Body of pancreas (tissue), 4 donors: ENCODE measurements around the gene SERPINE3. TPM values are rescaled to one million over a fixed set of nuclear protein-coding genes. Genes with fewer than 3 reads are reported as not detected.

Experiments used
- ATAC-seq: fragments of 150-250 bp; one replicate; pipeline ENCODE4 v1.9.1; 2016
- DNase-seq, 4 donors: peaks; one replicate each; pipeline ENCODE4 v3.0.0-alpha.2; 2019
- H3K27ac ChIP-seq, 4 donors: fragments of 200-600 bp; sonication (generic); 1 replicate in 3 of 4; 2 replicates in 1 of 4; pipeline versions ENCODE4 v1.5.1 to v1.6.1; 2016 to 2019; ENCODE audit warnings: mild to moderate bottlenecking in 1 of 4, mixed read lengths in 1 of 4, moderate library complexity in 1 of 4
- H3K27me3 ChIP-seq, 2 donors: fragments of 200-600 bp; sonication (generic); one replicate each; pipeline ENCODE4 v1.6.0; 2016; ENCODE audit warnings: mild to moderate bottlenecking in 1 of 2
- H3K36me3 ChIP-seq, 2 donors: fragments of 200-600 bp; sonication (generic); replicated peaks in 1 of 2; 2 replicates each; pipeline ENCODE4 v1.5.1; 2016; ENCODE audit warnings: low read depth in 2 of 2; ENCODE audit not compliant: insufficient read depth in 1 of 2
- H3K4me1 ChIP-seq: fragments of 200-600 bp; sonication (generic); one replicate; pipeline ENCODE4 v1.6.0; 2016
- H3K4me3 ChIP-seq, 2 donors: fragments of 200-600 bp; sonication (generic); 1 replicate in 1 of 2; 2 replicates in 1 of 2; pipeline ENCODE4 v1.5.1; 2016 to 2019
- H3K9me3 ChIP-seq, 3 donors: fragments of 200-600 bp; sonication (generic); 1 replicate in 2 of 3; 2 replicates in 1 of 3; pipeline ENCODE4 v1.5.1; 2016
- POLR2A ChIP-seq, 3 donors: fragments of 450-650 bp; IDR thresholded peaks; one replicate each; pipeline ENCODE4 v1.6.1; 2016; ENCODE audit warnings: antibody characterized with exemption in 3 of 3, mild to moderate bottlenecking in 2 of 3
- WGBS, 2 donors: methylation state at CpG; one replicate each; pipeline ENCODE4 v1.1.5; 2017; 5-methylcytosine and 5-hydroxymethylcytosine counted together
- intact Hi-C: fragments of 100-400 bp; cut with DNase I; formaldehyde crosslinking; loops from one replicate; pipeline ENCODE4 v1.15.1; 2023
- total RNA-seq, 2 donors: library from RNA; depleted of rRNA; stranded (reverse); fragments of >200 nt; gene quantifications; one replicate each; pipeline ENCODE4 v1.1.0, GENCODE V29; 2016
- TF ChIP-seq, protein P1 (sequence below), 7 experiments: fragments of 450-650 bp in 4 of 7; fragments of 200-600 bp in 3 of 7; sonication (generic) in 3 of 7; IDR thresholded peaks; one replicate each; pipeline ENCODE4 v1.5.1; 2016 to 2019; ENCODE audit warnings: antibody characterized with exemption in 7 of 7

The SERPINE3 gene
- total RNA-seq, result not detected

DNA sequence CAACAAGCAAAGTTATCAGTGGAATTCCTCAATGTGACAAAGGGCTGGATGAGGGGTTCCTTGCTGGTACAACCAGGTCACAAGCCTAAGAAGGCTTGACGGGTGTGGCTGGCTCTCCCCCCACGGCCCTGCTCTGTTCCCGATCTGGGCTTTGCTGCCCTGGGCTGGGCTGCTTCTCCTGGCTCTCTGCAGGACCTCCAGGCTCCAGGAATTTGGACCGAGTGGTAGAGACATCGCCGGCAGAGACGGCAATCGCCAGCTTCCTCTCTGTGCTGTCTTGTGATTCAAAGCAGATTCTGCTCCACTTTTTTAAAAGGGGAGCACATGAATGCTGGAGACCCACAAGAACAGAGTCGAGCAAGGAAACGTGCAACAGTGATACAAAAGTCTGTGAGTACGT is at the start of gene SERPINE3:
TSS of gene SERPINE3 (plus strand) at position 338 of the 400 bp plus-strand sequence. CDS start 1,401 bp downstream, outside the sequence.
- H3K9me3 ChIP-seq, result no peaks in the 10 kb centered on the region
- TF ChIP-seq, protein P1, sequence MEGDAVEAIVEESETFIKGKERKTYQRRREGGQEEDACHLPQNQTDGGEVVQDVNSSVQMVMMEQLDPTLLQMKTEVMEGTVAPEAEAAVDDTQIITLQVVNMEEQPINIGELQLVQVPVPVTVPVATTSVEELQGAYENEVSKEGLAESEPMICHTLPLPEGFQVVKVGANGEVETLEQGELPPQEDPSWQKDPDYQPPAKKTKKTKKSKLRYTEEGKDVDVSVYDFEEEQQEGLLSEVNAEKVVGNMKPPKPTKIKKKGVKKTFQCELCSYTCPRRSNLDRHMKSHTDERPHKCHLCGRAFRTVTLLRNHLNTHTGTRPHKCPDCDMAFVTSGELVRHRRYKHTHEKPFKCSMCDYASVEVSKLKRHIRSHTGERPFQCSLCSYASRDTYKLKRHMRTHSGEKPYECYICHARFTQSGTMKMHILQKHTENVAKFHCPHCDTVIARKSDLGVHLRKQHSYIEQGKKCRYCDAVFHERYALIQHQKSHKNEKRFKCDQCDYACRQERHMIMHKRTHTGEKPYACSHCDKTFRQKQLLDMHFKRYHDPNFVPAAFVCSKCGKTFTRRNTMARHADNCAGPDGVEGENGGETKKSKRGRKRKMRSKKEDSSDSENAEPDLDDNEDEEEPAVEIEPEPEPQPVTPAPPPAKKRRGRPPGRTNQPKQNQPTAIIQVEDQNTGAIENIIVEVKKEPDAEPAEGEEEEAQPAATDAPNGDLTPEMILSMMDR (IDR thresholded peaks at IDR 0.05), result no peak
- TF ChIP-seq POLR2A (IDR thresholded peaks at IDR 0.05), result no peak
- ATAC-seq (no peak), DNase-seq (no peak)
- no peaks in the 10 kb centered on the region for H3K36me3 ChIP-seq
- H3K27ac ChIP-seq, result no peak within 1 kb of the TSS
- 81 to 90% methylated on average over 10 to 11 of the region's 11 CpGs for WGBS, 2 donors
- H3K4me1 ChIP-seq, result peaks cover 9% of the 10 kb centered on the region
- H3K4me3 ChIP-seq, result no peak within 1 kb of the TSS
- no peaks in the 10 kb centered on the region for H3K27me3 ChIP-seq
- intact Hi-C loops, result no loop called here

GRCh38 chr13:51291341-51291740 is 48.1 kb upstream of the SERPINE3 start:
- WGBS, 2 donors, result 66% methylated on average over 5 of the region's 5 CpGs
- Histone ChIP-seq H3K27ac (no peak overlapping the region), H3K36me3 (no peaks in the 10 kb centered on the region), H3K9me3 (no peaks in the 10 kb centered on the region), H3K4me3 (no peak overlapping the region), H3K27me3 (no peaks in the 10 kb centered on the region), H3K4me1 (peaks cover 16% of the 10 kb centered on the region)
- intact Hi-C loops, result no loop called here
- ATAC-seq, result peak; percentile 59
- TF ChIP-seq, protein P1 (IDR thresholded peaks at IDR 0.05), result no peak
- TF ChIP-seq POLR2A (IDR thresholded peaks at IDR 0.05), result no peak
- DNase-seq, result no peak

GRCh38 chr13:51292000-51292565 is 47.4 kb upstream of the SERPINE3 start:
- no peak for DNase-seq
- TF ChIP-seq, protein P1 (IDR thresholded peaks at IDR 0.05), result no peak
- no peak for TF ChIP-seq POLR2A (IDR thresholded peaks at IDR 0.05)

DNA sequence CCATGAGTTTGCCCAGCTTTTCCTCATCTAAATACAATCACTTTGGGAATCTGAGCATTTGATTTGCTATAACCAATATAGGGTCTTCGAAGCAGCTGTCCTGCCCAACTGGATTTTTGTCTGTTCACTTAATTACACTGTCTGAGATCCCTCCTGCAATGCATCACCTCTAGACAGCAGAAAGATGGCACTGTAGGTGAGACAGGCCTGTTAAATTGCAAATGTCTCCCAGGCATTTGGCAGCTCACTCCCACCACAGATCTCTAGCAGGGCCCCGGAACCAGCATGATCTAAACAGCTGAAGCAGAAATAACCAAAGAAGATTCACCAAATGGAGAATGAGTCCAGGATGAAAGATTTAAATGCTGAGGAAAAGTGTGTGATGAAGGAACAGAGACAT is 41.9 kb upstream of the SERPINE3 start:
- Histone ChIP-seq H3K27me3 (no peaks in the 10 kb centered on the region), H3K4me3 (no peak overlapping the region), H3K4me1 (peaks cover 5% of the 10 kb centered on the region), H3K36me3 (no peaks in the 10 kb centered on the region), H3K9me3 (no peaks in the 10 kb centered on the region), H3K27ac (no peak overlapping the region)
- intact Hi-C loops, result no loop called here
- TF ChIP-seq, protein P1 (IDR thresholded peaks at IDR 0.05), result no peak
- no peak for TF ChIP-seq POLR2A (IDR thresholded peaks at IDR 0.05)
- ATAC-seq (no peak), DNase-seq (no peak)
- WGBS, 2 donors, result 84% methylated on average over 2 of the region's 2 CpGs

More at GRCh38 chr13:51292000-51292565, 47.4 kb upstream of the SERPINE3 start:
- intact Hi-C loops, result no loop called here
- ATAC-seq, result no peak
- Histone ChIP-seq H3K36me3 (no peaks in the 10 kb centered on the region), H3K27me3 (no peaks in the 10 kb centered on the region), H3K4me3 (no peak overlapping the region), H3K9me3 (no peaks in the 10 kb centered on the region), H3K27ac (no peak overlapping the region), H3K4me1 (peaks cover 16% of the 10 kb centered on the region)
- 32 to 44% methylated on average over 6 of the region's 6 CpGs for WGBS, 2 donors

GRCh38 chr13:51298812-51299211 is 40.7 kb upstream of the SERPINE3 start:
- H3K27ac ChIP-seq, result no peak overlapping the region
- DNase-seq, result no peak
- no peaks in the 10 kb centered on the region for H3K9me3 ChIP-seq
- no peak for TF ChIP-seq POLR2A (IDR thresholded peaks at IDR 0.05)
- TF ChIP-seq, protein P1 (IDR thresholded peaks at IDR 0.05), result no peak
- no peaks in the 10 kb centered on the region for H3K36me3 ChIP-seq
- ATAC-seq, result no peak
- no peaks in the 10 kb centered on the region for H3K27me3 ChIP-seq
- 86 to 100% methylated on average over 1 of the region's 1 CpG for WGBS, 2 donors
- no peaks in the 10 kb centered on the region for H3K4me1 ChIP-seq
- H3K4me3 ChIP-seq, result no peak overlapping the region
- intact Hi-C loops, result no loop called here
